Bronchial epithelial cell (primary cell): ENCODE data around the gene ARHGEF18. TPM values are rescaled to one million over a fixed set of nuclear protein-coding genes. Genes with fewer than 3 reads are reported as not detected.

Experiments used
- DNase-seq: peaks from one replicate; pipeline ENCODE4 v3.0.0-alpha.2; 2010; ENCODE audit warnings: low read depth
- FAIRE-seq: peaks from 2 replicates; lab custom pipeline; 2011; peaks lifted over from hg19 to GRCh38; lab: Jason Lieb, UNC
- H3K27me3 ChIP-seq: 2 replicates; pipeline ENCODE4 v1.5.1; 2011; ENCODE audit warnings: low read length; ENCODE audit not compliant: control insufficient read depth, insufficient read depth
- H3K36me3 ChIP-seq: 2 replicates; pipeline ENCODE4 v1.5.1; 2011; ENCODE audit warnings: low read length; ENCODE audit not compliant: control insufficient read depth, insufficient read depth
- H3K4me3 ChIP-seq: 2 replicates; pipeline ENCODE4 v1.5.1; 2011; ENCODE audit warnings: mild to moderate bottlenecking, low read depth, low read length, control low read depth
- CTCF ChIP-seq: IDR thresholded peaks from 2 replicates; pipeline ENCODE4 v1.5.1; 2011; ENCODE audit warnings: mild to moderate bottlenecking, moderate library complexity, low read length, control low read depth, inconsistent platforms; ENCODE audit not compliant: insufficient read depth, severe bottlenecking
- total RNA-seq: library from RNA; depleted of rRNA; stranded (reverse); fragments of >200 nt; gene quantifications from 2 replicates; pipeline ENCODE4 v1.2.1, GENCODE V29; 2014

The ARHGEF18 gene
- total RNA-seq, 1 donor from 2014 or later: 78.7 TPM

- no peak for TF ChIP-seq CTCF
- Histone ChIP-seq H3K27me3 (no peaks in the 10 kb centered on the region), H3K4me3 (no peak overlapping the region), H3K36me3 (no peaks in the 10 kb centered on the region)
- no peak for FAIRE-seq
- no peak for DNase-seq
Observed at GRCh38 chr19:7393459-7393858, 44.7 kb downstream of the ARHGEF18 start.

DNA sequence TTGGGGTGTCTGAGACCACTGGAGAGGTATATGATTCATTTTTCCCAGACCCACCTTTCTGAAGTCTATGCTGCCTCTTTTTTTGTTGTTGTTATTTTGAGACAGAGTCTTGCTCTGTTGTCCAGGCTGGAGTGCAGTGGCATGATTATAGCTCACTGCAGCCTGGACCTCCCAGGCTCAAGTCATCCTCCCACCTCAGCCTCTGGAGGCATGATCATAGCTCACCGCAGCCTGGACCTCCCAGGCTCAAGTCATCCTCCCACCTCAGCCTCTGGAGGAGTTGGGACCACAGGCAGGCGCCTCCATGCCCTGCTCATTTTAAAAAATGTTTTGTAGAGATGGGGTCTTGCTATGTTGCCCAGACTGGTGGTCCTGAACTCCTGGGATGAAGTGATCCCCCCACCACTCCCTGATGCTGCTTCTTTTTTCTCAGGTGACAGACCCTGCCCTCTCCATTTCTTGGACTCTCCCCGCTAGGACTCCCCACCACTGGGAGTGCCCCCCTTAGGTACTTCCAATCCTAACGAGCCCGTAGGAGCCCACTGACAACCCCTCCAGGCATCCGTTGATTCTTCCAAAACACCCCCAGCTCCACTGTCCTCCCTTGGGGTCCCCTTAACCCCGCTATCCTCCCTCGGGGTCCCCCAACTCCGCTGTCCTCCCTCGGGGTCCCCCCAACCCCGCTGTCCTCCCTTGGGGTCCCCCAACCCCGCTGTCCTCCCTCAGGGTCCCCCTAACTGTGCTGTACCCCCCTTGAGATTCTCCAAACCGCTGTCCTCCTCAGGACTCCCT is 45.4 kb downstream of the ARHGEF18 start:
- TF ChIP-seq CTCF: no peak
- H3K4me3 ChIP-seq: peak overlapping the region; percentile 72
- DNase-seq: no peak
- FAIRE-seq: no peak
- H3K36me3 ChIP-seq: no peaks in the 10 kb centered on the region
- no peaks in the 10 kb centered on the region for H3K27me3 ChIP-seq

- peak; percentile 1 for TF ChIP-seq CTCF
- no peaks in the 10 kb centered on the region for H3K27me3 ChIP-seq
- FAIRE-seq (no peak), DNase-seq (peak; percentile 77)
- peaks cover 1% of the 10 kb centered on the region for H3K36me3 ChIP-seq
- H3K4me3 ChIP-seq: peak overlapping the region; percentile 72
Observed at GRCh38 chr19:7394731-7395359, 46.1 kb downstream of the ARHGEF18 start.

- peak overlapping the region; percentile 72 for H3K4me3 ChIP-seq
- H3K36me3 ChIP-seq: peaks cover 1% of the 10 kb centered on the region
- no peak for TF ChIP-seq CTCF
- DNase-seq: peak; percentile 26
- no peaks in the 10 kb centered on the region for H3K27me3 ChIP-seq
- FAIRE-seq: no peak
Observed at GRCh38 chr19:7395360-7396066, 46.8 kb downstream of the ARHGEF18 start.

DNA sequence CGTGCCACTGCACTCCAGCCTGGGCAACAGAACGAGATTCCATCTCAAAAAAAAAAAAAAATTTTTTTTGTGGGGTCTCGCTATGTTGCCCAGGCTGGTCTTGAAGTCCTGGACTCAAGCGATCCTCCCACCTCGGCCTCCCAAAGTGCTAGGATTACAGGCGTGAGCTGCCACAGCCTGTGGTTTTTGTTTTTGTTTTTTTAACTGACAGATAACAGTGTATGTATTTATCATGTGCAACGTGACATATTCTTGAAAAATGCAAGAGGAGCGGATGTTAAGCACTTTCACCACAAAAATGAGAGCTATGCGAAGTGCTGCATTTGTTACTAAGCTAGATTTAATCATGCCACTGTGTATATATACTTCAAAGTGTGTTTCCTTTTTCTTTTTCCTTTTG is 49.0 kb downstream of the ARHGEF18 start:
- TF ChIP-seq CTCF: no peak
- no peak overlapping the region for H3K4me3 ChIP-seq
- H3K27me3 ChIP-seq: no peaks in the 10 kb centered on the region
- DNase-seq: peak; percentile 87
- peaks cover 3% of the 10 kb centered on the region for H3K36me3 ChIP-seq
- no peak for FAIRE-seq

Other genes with a start within 250 kb of the ARHGEF18 start
- 6.1 and 15.5 TPM in 2 replicates for gene INSR, start 54.5 kb upstream of the ARHGEF18 start, total RNA-seq
- 2.1 and 3.8 TPM in 2 replicates for gene PEX11G, start 140.1 kb downstream of the ARHGEF18 start, total RNA-seq
- 3.5 and 3.9 TPM in 2 replicates for gene ZNF358, start 167.2 kb downstream of the ARHGEF18 start, total RNA-seq
- gene MCOLN1, start 173.7 kb downstream of the ARHGEF18 start, total RNA-seq: 3.7 and 3.8 TPM in 2 replicates
- gene PNPLA6, start 186.8 kb downstream of the ARHGEF18 start, total RNA-seq: 35.6 and 40.8 TPM in 2 replicates
- gene CAMSAP3, start 246.9 kb downstream of the ARHGEF18 start, total RNA-seq: 2.4 and 7.0 TPM in 2 replicates